ENCODE results near the gene SYNGR2. TPM values are rescaled to one million over a fixed set of nuclear protein-coding genes. Genes with fewer than 3 reads are reported as not detected.
A peak's percentile ranks its signal among the peaks of the same experiment; 100 is the strongest.

SYNGR2 gene
- total and polyA plus RNA-seq, 9 of the 15 experiments (the other 6 are each of a cell fraction or from before 2014, with no cell fraction given) = 1.4 to 173 (median 87.8) TPM

- no peak for TF ChIP-seq HMBOX1 (IDR thresholded peaks at IDR 0.05)
- TF ChIP-seq ZNF785 (CRISPR knock-in tag; IDR thresholded peaks at IDR 0.05) = no peak
- TF ChIP-seq RBM34 (IDR thresholded peaks at IDR 0.05; ENCODE audit: borderline replicate concordance, insufficient read depth, low read length) = no peak
- TF ChIP-seq DPF2 (IDR thresholded peaks at IDR 0.05) = peak; percentile 57
- TF ChIP-seq PKNOX1 (IDR thresholded peaks at IDR 0.05) = peak; percentile 82
- TF ChIP-seq ZNF277 (CRISPR knock-in tag; IDR thresholded peaks at IDR 0.05; ENCODE audit: borderline replicate concordance) = no peak
- peak; percentile 63; the same call in 1 of the 2 replicates for TF ChIP-seq ARID4B (CRISPR knock-in tag; IDR thresholded peaks at IDR 0.05)
- TF ChIP-seq RB1 (IDR thresholded peaks at IDR 0.05; ENCODE audit: low read depth) = peak; percentile 72; the same call in 1 of the 2 replicates
- TF ChIP-seq GATAD2B (IDR thresholded peaks at IDR 0.05; ENCODE audit: borderline replicate concordance) = no peak
- TF ChIP-seq ZBTB17 (CRISPR knock-in tag; IDR thresholded peaks at IDR 0.05) = 0 out of 2 replicates have a peak, but pooled peaks have one; percentile 28
- peak; percentile 71; the same call in 1 of the 2 replicates for TF ChIP-seq MAX (CRISPR knock-in tag; IDR thresholded peaks at IDR 0.05)
These were observed 28.0 kb upstream of the SYNGR2 start (continued) for GRCh38 chr17:78140169-78141051.

All from K562 (cell line).